Hepatic stellate cell (primary cell): ENCODE data around the gene ABCD3.

Experiments used
- DNase-seq: peaks from one replicate; pipeline ENCODE4 v3.0.0; 2011; ENCODE audit warnings: low spot score

Gene ABCD3

DNA sequence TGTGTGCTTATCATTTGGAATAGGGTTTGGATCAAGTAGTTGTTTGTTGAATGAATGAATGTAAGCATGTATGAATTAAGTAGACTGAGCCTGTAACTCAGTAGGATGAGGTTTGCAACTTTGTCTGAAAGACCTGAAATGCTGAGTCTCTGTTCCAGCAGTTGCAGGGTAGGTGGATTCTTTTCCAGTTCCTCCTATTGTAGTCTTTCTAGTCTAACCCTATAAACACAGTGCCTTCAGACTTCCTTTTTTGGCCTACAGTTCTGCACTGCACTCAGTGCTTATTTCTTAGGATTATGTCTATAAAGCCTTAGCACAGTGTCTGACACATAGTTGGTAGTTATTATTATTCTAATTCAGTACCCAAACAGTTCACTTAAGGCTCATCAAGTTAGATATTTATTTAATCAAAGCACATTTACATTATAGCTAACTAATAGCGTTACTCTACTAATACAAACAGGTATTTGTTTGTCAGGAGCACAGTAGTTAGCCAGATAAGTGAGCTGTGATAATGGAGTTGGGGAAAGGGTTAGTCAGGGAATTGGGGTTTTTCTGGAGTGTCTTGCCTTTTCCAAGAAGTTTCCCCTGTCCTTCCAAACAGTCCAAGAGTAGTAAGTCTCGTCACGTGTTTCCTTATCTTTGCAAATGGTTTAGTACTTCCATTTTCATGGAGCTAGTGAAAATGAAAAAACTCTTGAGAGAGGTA lies 45.0 kb downstream of the ABCD3 start:
- no peak for DNase-seq

GRCh38 chr1:94463765-94464330 lies 45.7 kb downstream of the ABCD3 start:
- DNase-seq = peak; percentile 8

DNA sequence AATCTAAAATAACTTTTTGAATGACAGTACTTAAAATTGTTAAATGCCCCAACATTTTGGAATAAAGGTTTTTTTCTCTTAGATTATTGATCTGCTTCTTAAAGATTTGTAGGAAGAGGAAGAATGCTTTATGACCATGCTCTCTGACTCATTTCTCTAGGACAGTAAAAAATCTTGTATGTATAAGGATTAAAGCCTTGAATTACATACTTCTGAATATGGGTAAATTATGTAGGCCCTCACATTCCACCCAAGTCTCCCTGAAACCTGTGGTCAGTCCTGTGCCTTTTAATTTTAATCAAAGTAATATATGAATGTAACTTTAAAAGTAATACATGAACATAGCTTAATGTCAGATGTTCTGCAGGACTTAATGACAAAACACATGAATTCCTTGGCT lies 50.5 kb downstream of the ABCD3 start:
- DNase-seq = no peak

DNA sequence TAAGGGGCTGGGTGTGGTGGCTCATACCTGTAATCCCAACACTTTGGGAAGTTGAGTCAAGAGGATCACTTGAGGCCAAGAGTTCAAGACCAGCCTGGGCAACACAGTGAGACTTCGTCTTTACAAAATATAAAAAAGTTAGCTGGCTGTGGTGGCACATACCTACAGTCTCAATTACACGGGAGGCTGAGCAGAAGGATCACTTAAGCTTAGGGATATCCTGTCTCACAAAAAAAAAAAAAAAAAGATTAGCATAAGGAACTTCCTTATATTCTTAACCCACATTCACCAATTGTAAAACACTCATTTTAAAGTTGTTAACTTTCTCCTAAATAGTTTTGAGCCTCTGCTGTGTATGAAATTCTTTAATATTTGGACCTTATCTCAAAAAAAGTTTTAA lies 53.1 kb downstream of the ABCD3 start:
- DNase-seq = no peak

GRCh38 chr1:94475232-94475631 lies 57.0 kb downstream of the ABCD3 start:
- no peak for DNase-seq

GRCh38 chr1:94479682-94480081 lies 61.5 kb downstream of the ABCD3 start:
- no peak for DNase-seq

GRCh38 chr1:94481473-94481933 lies 63.3 kb downstream of the ABCD3 start:
- DNase-seq = peak; percentile 40

DNA sequence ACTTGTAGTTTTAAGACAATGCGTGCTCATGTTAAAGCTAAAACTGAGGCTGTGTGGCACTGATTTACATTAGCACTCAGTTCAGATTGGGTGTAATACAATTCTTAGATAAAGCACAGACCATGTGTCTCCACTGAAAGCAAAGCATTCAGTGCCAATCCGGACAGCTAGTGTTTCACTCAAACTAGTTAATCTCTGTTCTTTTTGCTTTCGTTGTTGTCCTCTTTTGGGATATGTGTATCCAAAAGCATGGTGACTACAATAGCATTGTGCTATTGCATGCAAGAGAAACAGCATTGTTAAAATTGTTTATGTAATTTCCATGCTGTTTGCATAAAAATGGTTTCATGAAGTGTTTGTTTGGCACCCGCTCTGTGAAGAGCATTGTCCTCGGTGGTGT lies 68.8 kb downstream of the ABCD3 start:
- no peak for DNase-seq

GRCh38 chr1:94490556-94490955 lies 72.4 kb downstream of the ABCD3 start:
- no peak for DNase-seq

- DNase-seq = no peak
Observed at GRCh38 chr1:94496076-94496755, 78.0 kb downstream of the ABCD3 start.

DNA sequence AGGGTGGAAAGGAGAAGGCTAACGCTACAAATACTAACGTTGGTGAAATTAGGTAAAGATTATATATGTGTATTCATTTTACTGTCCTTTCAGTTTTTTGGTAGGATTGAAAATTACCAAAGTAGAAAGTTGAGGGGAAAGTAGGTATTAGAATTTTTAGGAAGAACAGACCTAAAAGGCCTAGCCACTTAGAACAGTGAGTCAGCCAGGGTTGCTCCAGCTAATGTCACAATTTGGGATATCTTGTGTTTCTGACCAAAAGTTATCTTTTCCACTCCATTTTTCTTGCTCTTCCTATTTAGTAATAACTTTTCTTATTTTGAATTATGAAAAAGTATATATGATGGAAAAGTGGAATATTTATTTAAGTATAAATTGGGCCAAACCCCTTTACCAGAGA lies 83.2 kb downstream of the ABCD3 start:
- DNase-seq = no peak

DNA sequence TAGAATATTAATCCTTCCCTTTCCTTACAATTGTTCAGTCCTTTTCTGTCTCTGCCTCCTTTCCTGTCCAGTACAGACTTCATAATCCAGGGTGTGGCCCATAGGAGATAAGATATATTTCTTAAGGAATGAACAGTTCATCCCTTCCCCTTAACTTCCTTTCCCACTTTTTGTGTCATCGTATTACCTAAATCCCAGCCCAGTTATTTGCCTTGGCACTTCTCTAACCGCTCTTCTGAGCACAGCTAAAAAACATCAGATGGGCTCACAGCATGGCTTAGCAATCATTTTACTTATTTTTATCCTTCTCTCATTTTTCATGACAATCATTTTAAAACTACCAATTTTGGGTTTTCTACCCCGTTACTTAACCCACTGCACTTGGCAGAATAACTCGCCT lies 83.7 kb downstream of the ABCD3 start:
- DNase-seq = no peak

GRCh38 chr1:94503153-94503552 lies 85.0 kb downstream of the ABCD3 start:
- DNase-seq = no peak

GRCh38 chr1:94504601-94505000 lies 86.4 kb downstream of the ABCD3 start:
- DNase-seq = no peak

DNA sequence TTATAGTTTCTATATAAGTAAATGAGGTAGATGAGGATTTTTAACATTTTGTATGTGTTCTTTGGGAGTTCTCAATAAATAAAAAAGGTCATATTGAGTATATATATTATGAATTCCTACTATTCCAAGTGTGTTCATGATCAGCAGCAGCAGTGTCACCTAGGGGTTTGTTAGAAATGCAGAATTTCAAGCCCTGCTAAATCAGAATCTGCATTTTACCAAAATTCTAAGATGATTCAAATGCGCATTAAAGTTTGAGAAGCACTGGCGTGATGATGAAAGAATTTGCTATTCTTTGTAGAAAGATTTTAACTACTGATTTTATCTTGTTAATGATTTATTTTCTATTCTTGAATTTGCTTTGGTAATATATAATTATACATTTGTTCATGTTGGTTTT lies 94.6 kb downstream of the ABCD3 start:
- DNase-seq = no peak

- no peak for DNase-seq
Observed at GRCh38 chr1:94514095-94514727, 96.0 kb downstream of the ABCD3 start.

DNA sequence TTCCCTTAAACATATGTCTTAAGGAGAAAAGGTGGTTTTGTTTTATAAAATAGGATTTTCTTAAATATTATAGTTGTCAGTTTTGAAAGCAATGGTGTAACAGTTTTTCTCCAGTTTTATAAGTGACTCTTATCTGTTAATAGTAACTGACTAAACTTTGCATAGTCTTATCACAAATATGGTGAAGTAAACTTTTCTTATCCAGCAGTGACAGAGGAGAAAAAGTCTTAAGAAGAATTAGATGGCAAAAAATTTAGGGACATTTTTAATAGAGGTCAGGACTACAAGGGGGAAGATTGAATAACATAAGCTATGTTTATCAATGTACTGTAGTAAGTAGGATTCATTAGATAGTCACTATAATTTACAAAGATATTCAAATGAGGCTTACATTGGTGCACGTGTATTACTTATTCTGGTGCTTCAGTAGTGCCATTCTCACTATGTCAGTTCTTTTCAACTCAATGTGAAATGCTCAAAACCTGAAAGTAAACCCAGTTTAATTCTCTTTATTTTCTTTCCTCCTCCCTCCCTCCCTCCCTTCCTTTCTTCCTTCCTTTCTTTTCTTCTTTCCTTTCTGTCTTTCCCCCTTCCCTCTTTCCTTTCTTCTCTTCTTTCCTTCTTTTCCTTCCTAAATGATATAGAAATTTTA lies 97.2 kb downstream of the ABCD3 start:
- DNase-seq = no peak

- no peak for DNase-seq
Observed at GRCh38 chr1:94519351-94519750, 101.2 kb downstream of the ABCD3 start.

DNA sequence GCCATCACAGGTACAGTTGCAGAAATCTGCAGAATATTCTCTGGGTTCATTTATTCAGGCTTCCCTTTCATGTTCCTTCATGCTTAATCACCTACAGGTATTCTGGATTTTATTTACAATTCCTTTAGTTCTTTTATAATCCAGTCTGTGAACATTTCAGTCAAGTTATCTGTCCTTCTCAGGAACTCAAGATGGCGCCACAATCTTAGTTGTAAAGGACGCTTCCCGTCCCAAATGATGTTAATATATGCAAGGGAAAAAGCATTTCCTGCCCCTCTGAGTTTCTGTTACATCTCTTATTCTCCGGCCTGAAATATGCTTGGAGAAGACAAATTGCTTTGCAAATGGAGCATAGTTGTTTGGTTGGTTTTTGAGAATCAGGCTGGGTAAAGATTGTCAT lies 104.1 kb downstream of the ABCD3 start:
- no peak for DNase-seq

DNA sequence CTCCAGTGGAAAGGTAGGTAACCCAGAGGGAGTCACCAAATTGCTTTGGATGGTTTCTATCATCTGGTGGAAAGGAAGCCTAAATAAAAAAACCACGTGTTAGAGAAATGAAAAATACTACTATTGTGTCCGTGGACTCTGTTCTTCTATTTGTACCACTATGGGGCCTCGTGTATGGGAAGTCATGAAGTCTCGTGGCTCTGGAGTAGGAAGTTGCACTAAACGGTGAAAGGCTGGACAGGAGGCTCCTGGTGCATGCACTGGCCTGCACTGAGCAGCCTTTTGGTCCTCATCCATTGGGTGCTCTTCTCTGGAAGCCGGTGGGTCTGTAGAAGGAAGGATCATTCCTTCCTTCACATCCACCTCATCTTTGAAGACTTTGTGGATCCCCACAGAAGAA lies 106.3 kb downstream of the ABCD3 start:
- no peak for DNase-seq

DNA sequence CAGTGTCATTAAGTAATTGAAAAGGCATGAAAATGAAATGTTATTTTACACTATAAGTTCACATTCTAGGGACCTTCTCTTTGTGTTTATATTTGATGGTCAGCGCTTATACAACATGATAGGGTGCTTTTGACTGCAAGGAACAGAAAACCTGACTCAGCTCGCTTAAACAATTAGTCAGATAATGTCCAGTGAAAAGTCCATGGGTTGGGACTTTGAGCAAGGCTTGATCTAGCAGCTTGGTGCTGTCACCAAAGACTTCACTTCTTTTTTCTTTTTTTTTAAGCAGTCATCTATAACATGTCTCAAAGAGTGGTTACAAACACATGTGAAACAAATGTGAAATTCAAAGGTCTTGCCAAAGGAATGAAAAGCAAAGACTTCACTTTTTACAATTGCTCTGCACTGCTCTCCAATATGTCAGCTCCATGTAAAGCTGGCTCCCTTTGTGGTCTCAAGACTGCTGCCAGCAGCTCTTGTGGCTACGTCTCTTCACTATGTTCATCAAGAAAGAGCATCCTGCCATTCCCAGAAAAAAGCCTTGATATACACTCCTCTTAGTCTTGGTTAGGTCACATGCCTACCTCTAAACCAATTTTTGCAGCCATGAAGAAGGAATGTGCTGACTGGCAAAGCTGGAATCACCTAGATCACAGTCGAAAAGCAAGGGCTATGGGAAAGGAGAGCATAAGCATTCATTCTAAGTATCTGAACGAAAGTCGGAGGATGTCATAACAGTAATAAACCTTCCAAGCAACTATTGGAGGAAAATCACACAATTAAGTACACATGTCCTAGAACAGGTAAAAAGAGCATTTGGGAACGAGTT lies 108.2 kb downstream of the ABCD3 start:
- no peak for DNase-seq
